GM18520 (cell line): ENCODE results near the gene GPX1.
"Not testable (repeated sequence)": the region's sequence is repeated elsewhere in the genome, so short reads cannot be mapped to it uniquely, and the experiment has no call there.

ENCODE experiments used
- ATAC-seq: cut with Tn5 transposase; IDR thresholded peaks from one replicate; pipeline ENCODE4 v1.9.1; 2021; ENCODE audit not compliant: unreplicated experiment

Gene GPX1

DNA sequence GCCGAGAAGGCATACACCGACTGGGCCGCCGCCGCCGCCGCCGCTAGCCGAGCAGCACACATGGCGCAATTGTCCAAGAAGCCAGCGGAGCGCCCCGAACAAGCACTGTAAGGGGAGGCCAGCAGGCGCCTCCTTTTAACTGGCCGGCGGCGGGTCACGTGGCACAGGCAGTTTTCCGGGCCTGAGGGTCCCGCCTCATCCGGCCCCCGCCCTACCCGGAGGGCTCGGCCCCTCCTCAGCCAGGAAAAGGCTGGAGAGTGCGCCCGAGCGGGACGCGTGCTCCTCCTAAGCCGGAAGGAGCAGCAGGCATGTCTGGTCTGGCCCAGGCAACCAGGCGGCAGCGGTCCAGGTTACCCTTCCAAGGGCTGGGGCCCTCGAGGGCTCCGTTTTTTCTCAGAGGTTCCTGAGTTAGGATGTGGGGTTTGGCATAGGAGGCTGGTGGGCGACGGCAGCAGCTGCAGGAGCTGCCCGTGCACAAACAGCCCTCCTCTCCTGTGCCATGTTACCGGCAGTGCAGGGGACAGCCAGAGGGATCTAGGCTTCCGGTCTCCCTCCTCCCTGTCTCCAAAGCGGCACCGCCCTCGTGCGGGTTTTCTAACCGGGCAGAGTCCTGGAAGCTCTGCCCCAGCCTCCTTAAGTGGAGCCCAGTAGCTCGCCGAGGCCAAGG, at the start of gene GPX1:
TSS of gene GPX1 (minus strand) at position 137 of the 667 bp plus-strand sequence. CDS start at position 62, 75 bp downstream.
- peak; percentile 81 for ATAC-seq

- no peak for ATAC-seq
Measured at GRCh38 chr3:49406571-49407565, 48.7 kb upstream of the GPX1 start.

- ATAC-seq = not testable (repeated sequence)
Measured at GRCh38 chr3:49405570-49405969, 47.4 kb upstream of the GPX1 start.

DNA sequence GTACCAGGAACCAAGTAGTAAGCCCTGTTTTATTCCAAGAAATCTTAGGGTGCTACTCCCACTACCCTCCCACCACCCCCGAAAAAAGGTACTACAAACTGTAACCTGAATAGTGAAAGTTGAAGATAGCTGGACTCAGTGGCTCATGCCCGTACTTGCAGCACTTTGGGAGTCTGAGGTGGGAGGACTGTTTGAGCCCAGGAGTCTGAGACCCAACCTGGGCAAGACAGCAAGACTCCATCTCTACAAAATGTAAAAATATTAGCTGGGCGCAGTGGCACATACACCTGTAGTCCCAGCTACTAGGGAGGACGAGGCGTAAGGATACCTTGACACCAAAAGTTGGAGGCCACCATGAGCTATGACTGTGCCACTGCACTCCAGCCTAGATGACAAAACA, 45.7 kb upstream of the GPX1 start:
- ATAC-seq = no peak

DNA sequence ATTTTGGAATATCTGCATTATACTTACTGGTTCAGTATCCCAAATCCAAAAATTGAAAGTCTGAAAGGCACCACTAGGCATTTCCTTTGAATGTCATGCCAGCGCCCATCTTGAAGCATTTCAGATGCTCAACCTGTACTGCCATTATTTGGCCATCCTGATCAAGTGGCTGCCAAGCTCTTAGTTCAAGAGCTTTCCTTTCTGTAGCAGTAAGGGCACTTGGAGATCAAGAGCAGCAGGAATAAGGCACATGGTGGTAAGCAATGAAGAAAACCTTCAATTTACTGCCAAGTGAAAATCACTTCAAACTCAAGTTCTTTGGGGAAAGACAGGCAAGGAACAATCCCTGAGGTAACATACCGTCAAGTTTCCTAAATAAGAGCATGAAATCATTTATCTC, 43.6 kb upstream of the GPX1 start:
- ATAC-seq = no peak

DNA sequence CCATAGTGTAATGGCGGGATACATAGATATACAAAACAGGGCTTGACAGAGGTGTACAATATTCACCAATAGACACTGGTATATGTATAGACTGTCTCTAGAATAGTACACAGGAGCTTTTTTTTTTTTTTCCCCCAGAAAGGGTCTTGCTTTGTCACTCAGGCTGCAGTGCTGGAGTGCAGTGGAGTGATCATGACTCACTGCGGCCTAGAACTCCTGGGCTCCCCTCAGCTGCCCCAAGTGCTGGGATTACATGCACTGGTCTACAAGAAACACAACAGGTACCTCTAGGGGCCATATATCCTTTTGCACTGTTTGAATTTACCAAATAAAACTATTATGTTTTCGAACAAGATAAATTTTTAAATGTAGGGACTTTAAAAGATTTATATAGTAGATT, 41.3 kb upstream of the GPX1 start:
- no peak for ATAC-seq

DNA sequence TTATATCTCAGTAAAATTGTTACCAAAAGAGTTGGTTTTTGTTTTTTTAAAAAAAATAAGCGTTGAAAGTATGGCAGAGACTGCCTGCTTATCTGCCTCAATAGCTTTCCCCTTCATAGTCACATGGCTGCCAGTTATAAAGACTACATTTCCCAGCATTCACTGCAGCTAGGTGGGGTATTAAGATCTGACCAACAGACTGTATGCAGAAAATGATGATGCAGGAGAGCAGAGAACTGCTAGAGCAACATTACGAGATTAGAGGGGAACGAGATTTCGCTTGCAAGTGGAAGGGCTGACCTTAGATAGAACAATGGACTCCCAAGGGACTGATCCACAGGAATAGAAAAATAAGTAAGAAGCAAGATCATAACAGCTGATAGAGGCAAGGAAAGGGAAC, 39.3 kb upstream of the GPX1 start:
- no peak for ATAC-seq

GRCh38 chr3:49391310-49391709, 33.2 kb upstream of the GPX1 start:
- ATAC-seq = not testable (repeated sequence)

GRCh38 chr3:49389297-49389696, 31.1 kb upstream of the GPX1 start:
- ATAC-seq = no peak

DNA sequence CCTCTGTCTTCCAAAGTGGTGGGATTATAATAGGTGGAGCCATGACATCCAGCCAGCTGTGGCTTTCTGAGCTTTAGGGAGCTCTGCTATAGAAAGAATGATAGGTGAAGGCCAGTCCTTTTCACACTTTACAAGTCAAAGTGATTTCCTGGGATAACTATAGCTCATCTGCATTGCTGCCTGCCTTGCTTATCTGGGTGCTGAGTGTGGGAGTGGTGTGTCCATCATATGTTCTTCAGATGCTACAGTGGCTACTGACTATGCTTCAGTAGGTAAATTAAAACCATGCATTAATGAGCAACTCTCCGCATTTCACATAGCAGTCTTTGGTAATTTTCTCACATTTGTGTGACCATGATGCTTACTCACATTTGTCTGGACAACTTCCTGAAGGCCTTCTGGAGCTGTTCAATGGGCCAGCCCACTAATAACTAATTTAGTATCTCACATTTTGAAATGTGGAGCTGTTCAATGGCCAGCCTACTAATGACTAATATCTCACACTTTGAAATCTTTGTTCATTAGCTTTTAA, 30.2 kb upstream of the GPX1 start:
- ATAC-seq = no peak

DNA sequence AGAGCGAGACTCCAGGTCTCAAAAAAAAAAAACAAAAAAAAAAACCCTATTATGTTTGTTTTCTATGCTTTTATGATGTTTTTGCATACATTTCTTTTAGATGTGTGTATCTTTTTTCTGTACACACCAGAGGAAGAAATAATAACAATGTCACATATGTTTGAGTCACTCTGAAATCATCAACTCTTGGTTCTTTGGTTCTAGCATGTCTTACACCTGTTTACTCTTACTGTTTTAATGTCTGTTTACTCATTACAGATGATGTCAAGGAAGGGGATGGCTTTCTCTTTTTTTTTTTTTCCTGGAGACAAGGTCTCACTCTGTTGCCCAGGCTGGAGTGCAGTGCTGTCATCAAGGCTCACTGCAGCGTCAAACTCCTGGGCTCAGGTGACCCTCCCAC, 29.6 kb upstream of the GPX1 start:
- no peak for ATAC-seq

DNA sequence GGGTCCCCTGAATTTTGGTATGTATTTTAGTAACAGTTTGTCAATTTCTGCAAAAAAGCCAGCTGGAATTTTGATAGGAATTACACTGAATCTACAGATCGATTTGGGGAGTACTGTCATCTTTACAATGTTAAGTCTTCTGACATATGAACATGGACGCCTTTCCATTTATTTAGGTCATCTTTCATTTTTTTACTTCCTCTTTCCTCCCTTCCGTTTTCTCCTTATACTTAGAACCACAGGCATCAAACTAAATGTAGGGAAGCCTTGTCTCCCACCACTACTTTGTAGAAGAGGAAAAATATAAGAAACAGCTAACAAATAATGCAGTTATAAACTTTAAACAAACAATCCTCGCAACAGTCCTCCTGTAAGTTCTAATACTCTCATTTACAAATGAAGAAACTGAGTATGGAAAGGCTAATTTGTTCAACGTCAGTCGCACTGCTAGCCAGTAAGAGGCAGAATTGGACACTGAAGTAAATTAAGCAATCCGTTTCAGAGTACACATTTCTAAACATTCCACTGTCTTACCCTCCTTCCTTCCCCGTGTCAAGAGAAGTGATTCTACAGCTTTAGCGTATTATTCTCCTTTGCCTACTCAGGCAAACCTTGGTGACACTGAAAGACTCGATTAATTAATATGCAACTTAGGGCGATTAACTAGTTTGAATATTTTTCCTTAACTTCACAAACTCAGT, 28.1 kb upstream of the GPX1 start:
- ATAC-seq = no peak

GRCh38 chr3:49385617-49386016, 27.5 kb upstream of the GPX1 start:
- no peak for ATAC-seq

GRCh38 chr3:49383387-49383786, 25.2 kb upstream of the GPX1 start:
- ATAC-seq = no peak

- no peak for ATAC-seq
Measured at GRCh38 chr3:49378249-49378895, 20.2 kb upstream of the GPX1 start.

GRCh38 chr3:49377483-49377882, 19.3 kb upstream of the GPX1 start:
- ATAC-seq = no peak

- no peak for ATAC-seq
Measured at GRCh38 chr3:49371946-49372345, 13.8 kb upstream of the GPX1 start.

- no peak for ATAC-seq
Measured at GRCh38 chr3:49370585-49371290, 12.6 kb upstream of the GPX1 start.

GRCh38 chr3:49362561-49362960, 4.4 kb upstream of the GPX1 start:
- no peak for ATAC-seq

DNA sequence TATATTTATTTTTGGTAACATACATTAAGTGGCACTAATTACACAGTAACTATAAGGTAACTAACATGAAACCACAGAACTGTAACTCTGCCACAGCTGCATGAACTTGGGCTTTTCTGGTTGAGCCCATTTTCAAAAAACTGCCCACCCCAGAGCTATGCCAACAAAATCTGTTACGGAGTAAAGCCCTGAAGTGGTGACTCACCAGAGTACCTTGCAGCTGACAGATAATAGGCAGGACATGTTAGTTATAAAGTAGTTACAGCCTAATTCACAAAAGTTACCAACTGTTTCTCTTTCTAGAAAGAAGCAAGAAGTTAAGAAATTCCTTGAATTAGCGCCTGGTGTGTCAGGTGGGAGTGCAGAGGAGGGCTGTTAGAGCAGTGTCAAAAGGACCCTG, 1.5 kb upstream of the GPX1 start:
- ATAC-seq = no peak
